GM10847 (cell line): ENCODE data around the gene MKLN1.

Source experiments
- POLR2A ChIP-seq: IDR thresholded peaks from 2 replicates; pipeline ENCODE4 v1.6.1; 2011; ENCODE audit not compliant: insufficient read length; ENCODE audit errors: extremely low read depth

The MKLN1 gene

GRCh38 chr7:131401194-131401593 is 73.5 kb downstream of the MKLN1 start:
- TF ChIP-seq POLR2A, result no peak

DNA sequence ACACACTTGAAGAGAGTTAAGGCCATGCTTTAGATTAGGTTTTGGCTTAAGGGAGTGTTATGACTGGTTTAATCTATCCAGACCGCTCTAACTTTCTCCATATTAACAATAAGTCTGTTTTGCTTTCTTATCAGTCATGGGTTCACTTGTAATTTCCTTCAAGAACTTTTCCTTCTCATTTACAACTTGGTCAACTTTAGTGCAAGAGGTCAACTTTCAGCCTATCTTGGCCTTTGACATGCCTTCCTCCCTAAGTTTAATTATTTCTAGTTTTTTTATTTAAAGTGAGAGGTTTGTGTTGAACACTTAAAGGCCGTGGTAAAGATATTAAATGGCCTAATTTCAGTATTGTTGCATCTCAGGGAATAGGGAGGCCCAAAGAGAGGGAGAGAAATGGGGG is 75.6 kb downstream of the MKLN1 start:
- TF ChIP-seq POLR2A, result no peak

GRCh38 chr7:131404226-131404911 is 76.7 kb downstream of the MKLN1 start:
- TF ChIP-seq POLR2A, result no peak

GRCh38 chr7:131409129-131409766 is 81.6 kb downstream of the MKLN1 start:
- no peak for TF ChIP-seq POLR2A

GRCh38 chr7:131412031-131412430 is 84.4 kb downstream of the MKLN1 start:
- TF ChIP-seq POLR2A, result no peak

DNA sequence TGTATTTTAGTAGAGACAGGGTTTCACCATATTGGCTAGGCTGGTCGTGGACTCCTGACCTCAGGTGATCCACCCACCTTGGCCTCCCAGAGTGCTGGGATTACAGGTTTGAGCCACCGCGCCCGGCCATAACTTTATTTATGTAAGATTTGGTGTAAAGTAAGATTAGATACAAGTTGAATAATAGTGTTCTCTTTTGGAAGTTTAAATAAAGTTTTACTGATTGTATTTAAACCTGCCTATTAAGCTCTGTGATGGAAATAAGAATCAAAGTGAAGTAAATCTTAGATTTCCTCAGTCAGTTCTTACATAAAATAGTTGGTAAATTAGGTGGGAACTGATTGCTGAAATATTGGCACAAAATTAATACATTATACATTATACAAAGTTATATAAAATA is 86.0 kb downstream of the MKLN1 start:
- TF ChIP-seq POLR2A, result no peak

- no peak for TF ChIP-seq POLR2A
Observed at GRCh38 chr7:131424219-131424822, 96.6 kb downstream of the MKLN1 start.

DNA sequence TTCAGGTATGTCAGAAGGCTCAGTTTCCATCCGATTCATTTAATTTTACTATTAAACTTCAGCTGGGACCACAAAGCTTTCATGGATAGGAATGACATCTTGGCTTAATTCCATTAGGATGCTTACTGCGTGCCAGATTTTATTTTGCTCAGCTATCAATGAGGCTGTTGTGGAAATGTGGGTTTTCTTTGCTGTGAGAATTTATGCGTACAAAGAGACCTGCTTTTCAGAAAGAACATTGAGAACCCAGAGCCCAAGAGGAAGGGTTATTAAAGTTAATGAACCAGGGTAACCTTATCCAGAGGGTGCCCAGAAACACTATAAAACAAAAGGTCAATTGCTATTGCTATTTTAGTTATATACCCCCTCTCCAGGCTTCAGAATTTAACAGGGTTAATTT is 98.3 kb downstream of the MKLN1 start:
- TF ChIP-seq POLR2A, result no peak

- TF ChIP-seq POLR2A, result no peak
Observed at GRCh38 chr7:131431289-131431688, 103.6 kb downstream of the MKLN1 start.

DNA sequence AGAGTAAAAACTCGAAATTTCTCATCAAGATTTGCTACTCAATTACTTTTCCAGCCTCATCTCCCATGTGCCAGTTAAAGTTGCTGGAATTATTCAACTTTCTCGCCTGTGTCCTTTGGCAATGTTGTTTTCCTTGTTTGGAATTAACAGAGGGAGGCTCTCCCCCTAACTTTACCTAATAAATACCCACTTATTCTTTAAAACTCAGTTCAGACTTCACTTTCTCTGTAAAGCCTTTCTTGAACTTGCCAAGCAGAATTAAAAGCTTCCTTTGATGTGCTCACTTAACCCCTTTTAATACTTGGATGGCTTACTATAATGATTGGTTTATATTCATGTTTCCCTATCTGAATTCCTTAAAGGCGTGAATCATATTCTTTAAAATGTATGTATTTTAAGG is 104.1 kb downstream of the MKLN1 start:
- no peak for TF ChIP-seq POLR2A

GRCh38 chr7:131436384-131436783 is 108.7 kb downstream of the MKLN1 start:
- no peak for TF ChIP-seq POLR2A

- TF ChIP-seq POLR2A, result no peak
Observed at GRCh38 chr7:131438969-131439368, 111.3 kb downstream of the MKLN1 start.

DNA sequence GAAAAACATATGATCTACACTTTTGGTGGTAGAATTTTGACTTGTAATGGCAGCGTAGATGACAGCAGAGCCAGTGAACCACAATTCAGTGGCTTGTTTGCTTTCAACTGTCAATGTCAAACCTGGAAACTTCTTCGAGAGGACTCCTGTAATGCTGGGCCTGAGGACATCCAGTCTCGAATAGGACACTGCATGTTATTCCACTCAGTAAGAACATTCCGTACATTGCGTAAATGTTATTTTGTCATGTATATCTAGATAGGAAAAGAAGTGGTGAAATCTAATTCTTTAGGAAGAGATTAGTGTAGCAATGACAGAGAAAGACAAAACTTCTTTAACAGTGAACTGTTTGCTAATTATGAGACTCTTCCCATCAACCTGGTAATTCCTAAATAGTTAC is 115.8 kb downstream of the MKLN1 start:
- TF ChIP-seq POLR2A, result no peak

DNA sequence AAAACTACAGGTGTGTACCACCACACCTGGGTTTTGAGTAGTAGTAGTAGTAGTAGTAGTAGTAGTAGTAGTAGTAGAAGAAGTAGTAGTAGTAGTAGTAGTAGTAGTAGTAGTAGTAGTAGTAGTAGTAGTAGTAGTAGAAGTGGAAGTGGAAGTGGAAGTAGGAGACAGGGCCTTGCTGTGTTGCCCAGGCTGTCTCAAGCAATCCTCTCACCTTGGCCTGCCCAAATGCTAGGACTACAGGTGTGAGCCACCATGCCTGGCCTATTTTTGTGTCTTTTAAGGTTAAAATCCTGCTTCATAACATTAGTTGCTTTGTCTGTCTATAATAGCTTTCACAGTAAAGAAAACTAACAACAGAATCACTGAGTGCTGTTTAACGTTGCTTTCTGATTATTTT is 117.0 kb downstream of the MKLN1 start:
- TF ChIP-seq POLR2A, result no peak

- no peak for TF ChIP-seq POLR2A
Observed at GRCh38 chr7:131449373-131449902, 121.8 kb downstream of the MKLN1 start.

DNA sequence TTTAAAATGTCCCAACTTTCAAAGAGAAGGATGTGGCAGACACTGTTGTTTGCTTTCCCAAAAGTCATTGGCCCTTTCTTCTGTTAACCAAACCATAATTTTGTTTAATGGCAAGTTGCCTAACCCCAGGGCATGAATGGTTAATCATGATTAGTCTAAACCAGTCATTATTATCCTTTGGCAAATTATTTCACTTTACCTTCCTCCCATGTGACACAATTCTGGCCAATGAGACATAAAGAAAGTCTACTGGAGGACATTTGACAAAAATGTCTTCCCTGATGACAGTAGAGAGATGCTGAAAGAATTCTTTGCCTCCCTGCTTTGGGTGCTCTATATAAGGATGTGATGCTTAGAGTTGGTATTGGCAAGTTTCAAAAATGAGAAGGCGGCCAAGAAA is 126.8 kb downstream of the MKLN1 start:
- no peak for TF ChIP-seq POLR2A

- TF ChIP-seq POLR2A, result no peak
Observed at GRCh38 chr7:131455001-131455400, 127.3 kb downstream of the MKLN1 start.

GRCh38 chr7:131455546-131455945 is 127.9 kb downstream of the MKLN1 start:
- no peak for TF ChIP-seq POLR2A
